Stimulated activated CD4-positive, alpha-beta T cell treated with anti-CD3 and anti-CD28 coated beads, Interleukin-12 subunit alpha, Interleukin-12 subunit beta, amount 100 ng/mL, for 48 hours (primary cell): ENCODE data around the gene TBC1D2B.
"Not testable (repeated sequence)": the region's sequence is repeated elsewhere in the genome, so short reads cannot be mapped to it uniquely, and the experiment has no call there.

Experiments used
- DNase-seq, 3 donors: peaks; one replicate each; pipeline ENCODE4 v3.0.0-alpha.2; 2020; ENCODE audit warnings: low read depth in 2 of 3, low spot score in 1 of 3

TBC1D2B gene

GRCh38 chr15:77991658-77992201 is 85.8 kb downstream of the TBC1D2B start:
- DNase-seq = not testable (repeated sequence)

GRCh38 chr15:77991029-77991406 is 86.5 kb downstream of the TBC1D2B start:
- DNase-seq = no peak

GRCh38 chr15:77989296-77990143 is 88.0 kb downstream of the TBC1D2B start:
- DNase-seq = no peak

GRCh38 chr15:77988347-77989295 is 88.9 kb downstream of the TBC1D2B start:
- DNase-seq = no peak

DNA sequence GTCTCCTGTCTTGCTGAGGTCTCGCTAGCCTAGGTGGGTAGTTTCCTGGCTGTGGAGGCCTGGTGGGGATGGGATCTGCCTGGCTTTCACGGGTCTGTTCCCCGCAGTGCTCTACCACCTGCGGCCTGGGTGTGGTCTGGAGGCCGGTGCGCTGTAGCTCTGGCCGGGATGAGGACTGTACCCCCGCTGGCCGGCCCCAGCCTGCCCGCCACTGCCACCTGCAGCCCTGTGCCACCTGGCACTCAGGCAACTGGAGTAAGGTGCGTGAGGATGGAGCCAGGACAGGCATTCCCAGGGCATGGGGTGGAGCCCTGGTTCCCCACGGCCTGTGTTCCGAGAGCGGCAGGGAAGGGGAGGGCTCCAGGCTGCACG is 89.8 kb downstream of the TBC1D2B start:
- DNase-seq = not testable (repeated sequence)

DNA sequence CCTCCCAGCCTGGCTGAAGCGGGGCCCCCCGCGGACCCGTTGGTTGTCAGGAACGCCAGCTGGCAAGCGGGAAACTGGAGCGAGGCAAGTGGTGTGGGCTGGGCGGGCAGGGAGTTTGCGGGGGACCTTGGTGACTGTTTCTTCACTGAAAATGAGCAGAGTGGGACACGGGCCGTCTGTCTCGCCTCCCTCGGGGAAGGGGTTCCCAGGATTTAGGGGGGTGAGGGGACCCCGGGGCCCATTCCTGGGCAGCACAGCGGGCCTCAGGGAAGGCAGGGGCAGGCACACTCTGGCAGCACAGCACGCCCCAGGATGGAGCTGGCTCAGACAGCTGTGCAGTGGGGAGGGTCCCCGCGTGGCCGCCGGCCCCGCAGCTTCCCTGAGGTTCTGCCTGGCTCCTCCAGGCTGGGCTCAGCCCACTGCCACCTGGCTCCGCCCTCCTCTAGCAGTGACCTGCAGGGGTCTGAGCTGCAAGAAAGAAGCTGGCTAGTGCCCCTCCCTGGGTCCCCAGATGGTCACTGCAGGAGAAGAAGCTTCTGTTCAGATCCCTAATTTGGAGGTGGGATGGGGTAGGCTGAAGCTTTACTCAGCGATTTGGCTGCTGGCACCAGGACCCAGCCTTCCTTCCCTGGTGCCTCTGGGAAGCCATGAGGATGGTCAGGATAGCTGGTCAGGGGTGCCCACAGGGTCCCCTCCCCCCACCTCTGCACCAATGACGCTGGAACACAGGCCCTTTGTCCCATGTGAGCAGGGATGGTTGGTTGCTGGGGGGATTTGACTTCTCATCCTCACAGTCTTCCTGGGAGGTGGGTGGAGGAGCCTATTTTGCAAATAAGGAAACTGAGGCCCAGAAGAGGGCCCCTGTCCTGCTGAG is 90.4 kb downstream of the TBC1D2B start:
- DNase-seq = no peak

DNA sequence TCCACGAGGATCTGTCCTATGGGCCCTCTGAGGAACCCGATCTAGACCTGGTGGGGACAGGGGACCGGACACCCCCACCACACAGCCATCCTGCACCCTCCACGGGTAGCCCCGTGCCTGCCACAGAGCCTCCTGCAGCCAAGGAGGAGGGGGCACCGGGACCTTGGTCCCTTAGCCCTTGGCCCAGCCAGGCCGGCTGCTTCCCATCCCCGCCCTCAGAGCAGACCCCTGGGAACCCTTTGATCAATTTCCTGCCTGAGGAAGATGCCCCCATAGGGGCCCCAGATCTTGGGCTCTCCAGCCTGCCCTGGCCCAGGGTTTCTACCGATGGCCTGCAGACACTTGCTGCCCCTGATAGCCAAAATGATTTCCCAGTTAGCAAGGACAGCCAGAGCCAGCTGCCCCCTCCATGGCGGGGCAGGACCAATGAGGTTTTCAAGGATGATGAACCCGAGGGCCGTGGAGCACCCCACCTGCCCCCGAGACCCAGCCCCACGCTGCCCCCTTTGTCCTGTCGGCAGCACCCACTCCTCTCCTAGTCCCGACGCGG is 91.5 kb downstream of the TBC1D2B start:
- DNase-seq = no peak

- no peak for DNase-seq
These were observed 92.2 kb downstream of the TBC1D2B start for GRCh38 chr15:77985031-77985930.

GRCh38 chr15:77984446-77984861 is 93.1 kb downstream of the TBC1D2B start:
- no peak for DNase-seq

GRCh38 chr15:77983708-77984445 is 93.6 kb downstream of the TBC1D2B start:
- DNase-seq = no peak

GRCh38 chr15:77983091-77983707 is 94.3 kb downstream of the TBC1D2B start:
- DNase-seq = no peak

GRCh38 chr15:77982127-77982490 is 95.4 kb downstream of the TBC1D2B start:
- no peak for DNase-seq

DNA sequence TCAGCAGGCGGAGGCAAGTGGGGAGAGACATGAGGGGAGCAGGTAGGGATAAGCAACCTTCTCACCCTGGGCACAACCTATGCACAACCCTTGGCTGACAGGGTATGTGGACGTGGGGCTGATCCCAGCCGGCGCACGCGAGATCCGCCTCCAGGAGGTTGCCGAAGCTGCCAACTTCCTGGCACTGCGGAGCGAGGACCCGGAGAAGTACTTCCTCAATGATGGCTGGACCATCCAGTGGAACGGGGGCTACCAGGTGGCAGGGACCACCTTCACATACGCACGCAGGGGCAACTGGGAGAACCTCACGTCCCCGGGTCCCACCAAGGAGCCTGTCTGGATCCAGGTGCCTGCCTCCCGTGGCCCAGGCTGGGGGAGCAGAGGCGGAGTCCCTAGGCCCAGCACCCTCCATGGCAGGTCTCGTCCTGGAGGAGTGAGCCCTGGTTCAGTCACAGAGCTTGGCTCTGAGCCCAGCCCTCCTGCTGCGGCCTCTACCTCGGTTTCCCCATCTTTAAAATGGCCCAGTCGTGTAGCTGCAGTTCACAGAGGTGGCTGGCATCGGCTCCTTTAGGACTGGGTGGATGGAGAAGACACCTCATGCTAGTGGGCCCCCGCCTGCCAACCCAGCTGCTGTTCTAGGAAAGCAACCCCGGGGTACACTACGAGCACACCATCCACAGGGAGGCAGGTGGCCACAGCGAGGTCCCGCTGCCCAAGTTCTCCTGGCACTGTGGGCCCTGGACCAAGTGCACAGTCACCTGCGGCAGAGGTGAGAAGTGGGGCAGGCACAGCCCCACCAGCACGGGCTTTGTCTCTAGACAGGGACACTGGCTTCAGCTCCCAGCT is 96.0 kb downstream of the TBC1D2B start:
- no peak for DNase-seq

- DNase-seq = not testable (repeated sequence)
These were observed 96.8 kb downstream of the TBC1D2B start for GRCh38 chr15:77980674-77981073.

- DNase-seq = no peak
These were observed 97.4 kb downstream of the TBC1D2B start for GRCh38 chr15:77980098-77980497.

GRCh38 chr15:77979157-77979556 is 98.4 kb downstream of the TBC1D2B start:
- not testable (repeated sequence) for DNase-seq

- DNase-seq = not testable (repeated sequence)
These were observed 98.8 kb downstream of the TBC1D2B start for GRCh38 chr15:77978759-77979145.
